Activated CD4-positive, alpha-beta T cell treated with anti-CD3 and anti-CD28 coated beads for 36 hours (primary cell): ENCODE data around the gene TDO2. TPM values are rescaled to one million over a fixed set of nuclear protein-coding genes. Genes with fewer than 3 reads are reported as not detected.
A peak's percentile ranks its signal among the peaks of the same experiment; 100 is the strongest.

Experiments used
- ATAC-seq: fragments of 200-7000 bp; cut with Tn5 transposase; one replicate; pipeline ENCODE4 v1.10.0; 2021; ENCODE audit warnings: mild to moderate bottlenecking, moderate library complexity
- CTCF ChIA-PET: fragments of 350-600 bp; sonication (Branson Sonifier 250); formaldehyde crosslinking; loops from one replicate; lab custom pipeline; 2021; ENCODE audit warnings: antibody characterized with exemption; lab: Charles Lee
- POLR2A ChIA-PET: fragments of 350-600 bp; sonication (Branson Sonifier 250); formaldehyde crosslinking; loops from one replicate; lab custom pipeline; 2021; ENCODE audit warnings: antibody characterized with exemption, inconsistent platforms; lab: Charles Lee
- DNase-seq: peaks from one replicate; pipeline ENCODE4 v3.0.0-alpha.2; 2020
- H3K27ac Mint-ChIP-seq: one replicate; pipeline ENCODE4 v1.8.0; 2021; ENCODE audit warnings: mixed read lengths
- H3K27me3 Mint-ChIP-seq: one replicate; pipeline ENCODE4 v1.8.0; 2021; ENCODE audit warnings: mixed read lengths
- H3K36me3 Mint-ChIP-seq: one replicate; pipeline ENCODE4 v1.8.0; 2021; ENCODE audit warnings: low read depth, mixed read lengths
- H3K4me1 Mint-ChIP-seq: one replicate; pipeline ENCODE4 v1.8.0; 2021; ENCODE audit warnings: mixed read lengths
- H3K4me3 Mint-ChIP-seq: one replicate; pipeline ENCODE4 v1.8.0; 2021; ENCODE audit warnings: mild to moderate bottlenecking, moderate library complexity, mixed read lengths
- H3K9me3 Mint-ChIP-seq: one replicate; pipeline ENCODE4 v1.8.0; 2021; ENCODE audit warnings: low read depth, mixed read lengths
- intact Hi-C, 2 experiments: fragments of 100-400 bp; cut with DNase I in 1 of 2; cut with micrococcal nuclease in 1 of 2; formaldehyde crosslinking; loops; one replicate each; pipeline versions ENCODE4 v1.14.2 to v1.15.1; 2022 to 2024; cut with DNase I, micrococcal nuclease
- total RNA-seq, 2 experiments: library from RNA; stranded (reverse); gene quantifications; one replicate each; pipeline ENCODE4 v1.2.3, GENCODE V29; 2021

TDO2 gene
- not detected for total RNA-seq

- Mint-ChIP-seq H3K4me3 (no peak within 1 kb of the TSS), H3K27me3 (peaks cover 9% of the 10 kb centered on the region), H3K36me3 (no peaks in the 10 kb centered on the region), H3K4me1 (no peaks in the 10 kb centered on the region), H3K9me3 (peaks cover under 1% of the 10 kb centered on the region), H3K27ac (no peak within 1 kb of the TSS)
- no peak for DNase-seq
- intact Hi-C loops = no loop called here
- no peak for ATAC-seq
- CTCF ChIA-PET = no interaction called here
- POLR2A ChIA-PET = no interaction called here
These were observed at the start of gene TDO2 for GRCh38 chr4:155903453-155903852. TDO2 (plus strand) TSS chr4:155903696; CDS start chr4:155903759, 63 bp downstream.

GRCh38 chr4:155854582-155855226 lies 48.8 kb upstream of the TDO2 start:
- ChIA-PET CTCF (no interaction called here), POLR2A (no interaction called here)
- Mint-ChIP-seq H3K27me3 (peaks cover 15% of the 10 kb centered on the region), H3K36me3 (no peaks in the 10 kb centered on the region), H3K4me1 (no peaks in the 10 kb centered on the region), H3K9me3 (no peaks in the 10 kb centered on the region), H3K27ac (no peak overlapping the region), H3K4me3 (no peak overlapping the region)
- no peak for DNase-seq
- intact Hi-C loops = no loop called here
- no peak for ATAC-seq

GRCh38 chr4:155855897-155856296 lies 47.6 kb upstream of the TDO2 start:
- ChIA-PET CTCF (no interaction called here), POLR2A (no interaction called here)
- Mint-ChIP-seq H3K27ac (no peak overlapping the region), H3K9me3 (no peaks in the 10 kb centered on the region), H3K27me3 (peaks cover 13% of the 10 kb centered on the region), H3K4me3 (no peak overlapping the region), H3K36me3 (no peaks in the 10 kb centered on the region), H3K4me1 (no peaks in the 10 kb centered on the region)
- DNase-seq (no peak), ATAC-seq (no peak)
- intact Hi-C loops = no loop called here

- ChIA-PET POLR2A (no interaction called here), CTCF (no interaction called here)
- intact Hi-C loops = no loop called here
- H3K27me3 Mint-ChIP-seq = peaks cover 9% of the 10 kb centered on the region
- no peak for DNase-seq
- no peak for ATAC-seq
- peaks cover 3% of the 10 kb centered on the region for H3K36me3 Mint-ChIP-seq
- H3K4me3 Mint-ChIP-seq = no peak within 1 kb of the TSS
- H3K9me3 Mint-ChIP-seq = peaks cover 9% of the 10 kb centered on the region
- H3K27ac Mint-ChIP-seq = no peak within 1 kb of the TSS
- no peaks in the 10 kb centered on the region for H3K4me1 Mint-ChIP-seq
These were observed 37.3 kb upstream of the TDO2 start, which contains the start of gene ASIC5 for GRCh38 chr4:155866177-155866576. ASIC5 (minus strand) TSS chr4:155866277; CDS start chr4:155866226, 51 bp downstream.

- peaks cover 7% of the 10 kb centered on the region for H3K9me3 Mint-ChIP-seq
- no peak overlapping the region for H3K27ac Mint-ChIP-seq
- CTCF ChIA-PET = no interaction called here
- H3K4me1 Mint-ChIP-seq = no peaks in the 10 kb centered on the region
- no peaks in the 10 kb centered on the region for H3K27me3 Mint-ChIP-seq
- no peak for DNase-seq
- no peaks in the 10 kb centered on the region for H3K36me3 Mint-ChIP-seq
- POLR2A ChIA-PET = no interaction called here
- intact Hi-C loops = no loop called here
- no peak overlapping the region for H3K4me3 Mint-ChIP-seq
- ATAC-seq = no peak
These were observed 27.6 kb upstream of the TDO2 start for GRCh38 chr4:155875878-155876277.

- H3K27ac Mint-ChIP-seq = no peak overlapping the region
- POLR2A ChIA-PET = no interaction called here
- intact Hi-C loops = no loop called here
These were observed 25.5 kb upstream of the TDO2 start for GRCh38 chr4:155877971-155878370.

GRCh38 chr4:155878611-155879010 lies 24.9 kb upstream of the TDO2 start:
- Mint-ChIP-seq H3K4me1 (no peaks in the 10 kb centered on the region), H3K27ac (no peak overlapping the region), H3K36me3 (no peaks in the 10 kb centered on the region), H3K4me3 (no peak overlapping the region), H3K27me3 (peaks cover 3% of the 10 kb centered on the region), H3K9me3 (peaks cover 7% of the 10 kb centered on the region)
- ChIA-PET CTCF (no interaction called here), POLR2A (no interaction called here)
- DNase-seq (peak; percentile 20), ATAC-seq (no peak)
- intact Hi-C loops = no loop called here

More at GRCh38 chr4:155877971-155878370, 25.5 kb upstream of the TDO2 start:
- ATAC-seq (no peak), DNase-seq (no peak)
- Mint-ChIP-seq H3K9me3 (peaks cover 7% of the 10 kb centered on the region), H3K36me3 (no peaks in the 10 kb centered on the region), H3K27me3 (peaks cover 3% of the 10 kb centered on the region), H3K4me1 (no peaks in the 10 kb centered on the region), H3K4me3 (no peak overlapping the region)
- CTCF ChIA-PET = no interaction called here

GRCh38 chr4:155879767-155880166 lies 23.7 kb upstream of the TDO2 start:
- peaks cover 4% of the 10 kb centered on the region for H3K9me3 Mint-ChIP-seq
- no peak overlapping the region for H3K4me3 Mint-ChIP-seq
- no peak overlapping the region for H3K27ac Mint-ChIP-seq
- ChIA-PET POLR2A (no interaction called here), CTCF (no interaction called here)
- no peak for DNase-seq
- no peaks in the 10 kb centered on the region for H3K4me1 Mint-ChIP-seq
- peaks cover 3% of the 10 kb centered on the region for H3K27me3 Mint-ChIP-seq
- intact Hi-C loops = no loop called here
- no peak for ATAC-seq
- H3K36me3 Mint-ChIP-seq = no peaks in the 10 kb centered on the region

GRCh38 chr4:155881555-155881954 lies 21.9 kb upstream of the TDO2 start:
- Mint-ChIP-seq H3K27ac (no peak overlapping the region), H3K9me3 (no peaks in the 10 kb centered on the region), H3K4me3 (no peak overlapping the region), H3K27me3 (peaks cover 3% of the 10 kb centered on the region), H3K4me1 (no peaks in the 10 kb centered on the region), H3K36me3 (no peaks in the 10 kb centered on the region)
- POLR2A ChIA-PET = no interaction called here
- ATAC-seq = no peak
- intact Hi-C loops = no loop called here
- DNase-seq = no peak
- CTCF ChIA-PET = no interaction called here

GRCh38 chr4:155883895-155884294 lies 19.6 kb upstream of the TDO2 start:
- intact Hi-C loops = no loop called here
- Mint-ChIP-seq H3K36me3 (no peaks in the 10 kb centered on the region), H3K9me3 (no peaks in the 10 kb centered on the region), H3K4me1 (no peaks in the 10 kb centered on the region), H3K4me3 (no peak overlapping the region), H3K27ac (no peak overlapping the region), H3K27me3 (peaks cover 7% of the 10 kb centered on the region)
- ChIA-PET CTCF (no interaction called here), POLR2A (no interaction called here)
- ATAC-seq (no peak), DNase-seq (no peak)

GRCh38 chr4:155885666-155886065 lies 17.8 kb upstream of the TDO2 start:
- POLR2A ChIA-PET = no interaction called here
- H3K9me3 Mint-ChIP-seq = no peaks in the 10 kb centered on the region

GRCh38 chr4:155887045-155887444 lies 16.5 kb upstream of the TDO2 start:
- Mint-ChIP-seq H3K36me3 (no peaks in the 10 kb centered on the region), H3K4me1 (no peaks in the 10 kb centered on the region), H3K27ac (no peak overlapping the region), H3K27me3 (peaks cover 16% of the 10 kb centered on the region), H3K9me3 (no peaks in the 10 kb centered on the region), H3K4me3 (no peak overlapping the region)
- intact Hi-C loops = no loop called here
- POLR2A ChIA-PET = no interaction called here
- no peak for ATAC-seq
- CTCF ChIA-PET = no interaction called here
- DNase-seq = no peak

More at GRCh38 chr4:155885666-155886065, 17.8 kb upstream of the TDO2 start:
- Mint-ChIP-seq H3K27me3 (peaks cover 10% of the 10 kb centered on the region), H3K36me3 (no peaks in the 10 kb centered on the region), H3K4me3 (no peak overlapping the region), H3K4me1 (no peaks in the 10 kb centered on the region), H3K27ac (no peak overlapping the region)
- no peak for DNase-seq
- intact Hi-C loops = no loop called here
- ATAC-seq = no peak
- CTCF ChIA-PET = no interaction called here
